Astrocyte of the spinal cord (primary cell): ENCODE data around the gene RHBDL1.

Source experiments
- DNase-seq: peaks from one replicate; pipeline ENCODE4 v3.0.0; 2011; ENCODE audit warnings: low read depth, low spot score
- H3K4me3 ChIP-seq: 2 replicates; pipeline ENCODE4 v1.5.1; 2011; ENCODE audit warnings: low read depth, mild to moderate bottlenecking, low read length, moderate library complexity
- in situ Hi-C: cut with HindIII; loops from 2 replicates; pipeline ENCODE4 v1.10.0; 2017; ENCODE audit warnings: low sequenced_read_pairs
- TF ChIP-seq, protein P1 (sequence below): IDR thresholded peaks from 2 replicates; pipeline ENCODE4 v1.5.1; 2012; ENCODE audit warnings: low read depth, mild to moderate bottlenecking, low read length, inconsistent platforms

Gene RHBDL1

GRCh38 chr16:637081-638018, 38.1 kb upstream of the RHBDL1 start:
- TF ChIP-seq, protein P1, sequence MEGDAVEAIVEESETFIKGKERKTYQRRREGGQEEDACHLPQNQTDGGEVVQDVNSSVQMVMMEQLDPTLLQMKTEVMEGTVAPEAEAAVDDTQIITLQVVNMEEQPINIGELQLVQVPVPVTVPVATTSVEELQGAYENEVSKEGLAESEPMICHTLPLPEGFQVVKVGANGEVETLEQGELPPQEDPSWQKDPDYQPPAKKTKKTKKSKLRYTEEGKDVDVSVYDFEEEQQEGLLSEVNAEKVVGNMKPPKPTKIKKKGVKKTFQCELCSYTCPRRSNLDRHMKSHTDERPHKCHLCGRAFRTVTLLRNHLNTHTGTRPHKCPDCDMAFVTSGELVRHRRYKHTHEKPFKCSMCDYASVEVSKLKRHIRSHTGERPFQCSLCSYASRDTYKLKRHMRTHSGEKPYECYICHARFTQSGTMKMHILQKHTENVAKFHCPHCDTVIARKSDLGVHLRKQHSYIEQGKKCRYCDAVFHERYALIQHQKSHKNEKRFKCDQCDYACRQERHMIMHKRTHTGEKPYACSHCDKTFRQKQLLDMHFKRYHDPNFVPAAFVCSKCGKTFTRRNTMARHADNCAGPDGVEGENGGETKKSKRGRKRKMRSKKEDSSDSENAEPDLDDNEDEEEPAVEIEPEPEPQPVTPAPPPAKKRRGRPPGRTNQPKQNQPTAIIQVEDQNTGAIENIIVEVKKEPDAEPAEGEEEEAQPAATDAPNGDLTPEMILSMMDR: no peak
- in situ Hi-C loops: no loop called here
- H3K4me3 ChIP-seq: peak overlapping the region; percentile 67
- DNase-seq: peak; percentile 90

- DNase-seq: no peak
- in situ Hi-C loops: no loop called here
- no peak overlapping the region for H3K4me3 ChIP-seq
- TF ChIP-seq, protein P1: no peak
These were observed 37.4 kb upstream of the RHBDL1 start for GRCh38 chr16:638034-638543.

GRCh38 chr16:638836-639235, 36.6 kb upstream of the RHBDL1 start:
- in situ Hi-C loops: no loop called here
- no peak for DNase-seq
- TF ChIP-seq, protein P1: no peak
- no peak overlapping the region for H3K4me3 ChIP-seq

DNA sequence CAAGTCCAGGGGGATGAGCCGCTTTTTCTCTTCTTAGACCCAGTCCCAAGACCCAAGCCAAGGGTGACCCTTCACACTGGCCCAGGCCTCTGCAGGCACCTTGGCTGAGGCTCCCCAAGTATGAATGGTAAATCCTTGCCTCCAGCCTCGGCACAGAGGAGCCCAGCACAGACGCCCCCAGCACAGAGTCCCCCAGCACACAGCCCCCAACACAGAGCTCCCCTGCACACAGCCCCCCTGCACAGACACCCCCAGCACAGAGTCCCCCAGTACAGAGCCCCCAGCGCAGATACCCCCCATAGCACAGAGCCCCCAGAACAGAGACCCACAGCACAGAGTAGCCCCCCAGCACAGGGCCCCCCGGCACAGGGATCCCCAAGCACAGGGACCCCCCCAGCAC, 34.9 kb upstream of the RHBDL1 start:
- TF ChIP-seq, protein P1: no peak
- in situ Hi-C loops: no loop called here
- DNase-seq: no peak
- H3K4me3 ChIP-seq: no peak overlapping the region

GRCh38 chr16:641326-642188, 33.9 kb upstream of the RHBDL1 start, which contains the start of gene MCRIP2:
Gene MCRIP2, plus strand, starts transcription at chr16:641828. Its CDS starts 164 bp downstream, at chr16:641992.
- TF ChIP-seq, protein P1: no peak

More at GRCh38 chr16:641326-642188, 33.9 kb upstream of the RHBDL1 start, which contains the start of gene MCRIP2:
- DNase-seq: peak; percentile 55
- in situ Hi-C loops: no loop called here
- peak within 1 kb of the TSS; percentile 50 for H3K4me3 ChIP-seq
